GM21381 (cell line): ENCODE measurements around the gene CLECL1.
"Not testable (repeated sequence)": the region's sequence is repeated elsewhere in the genome, so short reads cannot be mapped to it uniquely, and the experiment has no call there.

Experiments
- ATAC-seq: cut with Tn5 transposase; IDR thresholded peaks from one replicate; pipeline ENCODE4 v1.9.1; 2021; ENCODE audit warnings: mild to moderate bottlenecking, moderate library complexity; ENCODE audit not compliant: unreplicated experiment

CLECL1 gene

DNA sequence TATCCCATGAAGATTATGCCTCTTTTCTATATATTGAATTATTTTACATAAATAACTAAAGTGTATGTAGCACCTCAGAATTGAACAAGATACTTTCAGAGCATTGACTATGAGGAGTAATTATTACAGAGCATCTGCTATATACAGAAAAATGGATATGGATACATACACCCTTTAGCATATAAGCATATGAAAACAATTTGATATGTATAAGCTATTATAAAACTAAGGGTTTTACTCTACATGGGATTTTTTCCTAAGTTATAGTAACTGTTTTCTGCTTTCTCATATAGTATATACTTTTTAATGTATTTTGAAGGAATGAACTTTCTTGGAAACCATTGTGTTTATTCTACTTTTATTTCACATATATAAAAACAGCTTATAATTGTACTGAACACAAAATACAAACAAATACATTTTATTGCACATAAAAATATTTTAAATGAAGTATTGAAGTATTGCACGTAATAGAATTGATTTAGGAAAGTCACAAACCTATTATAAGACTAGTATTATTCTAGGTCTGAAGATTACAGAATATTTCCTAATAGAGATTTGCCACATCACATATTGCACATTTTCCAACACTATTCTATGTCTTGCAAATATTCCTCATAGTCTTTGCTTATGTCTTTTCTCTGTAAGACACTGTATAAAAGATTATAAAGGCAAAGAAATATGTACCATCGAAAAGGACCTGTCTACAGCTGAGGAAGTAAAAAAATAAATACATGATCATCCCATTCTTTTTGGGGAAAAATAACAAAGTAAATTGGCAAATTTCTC, 19.4 kb upstream of the CLECL1 start:
- ATAC-seq, result no peak

DNA sequence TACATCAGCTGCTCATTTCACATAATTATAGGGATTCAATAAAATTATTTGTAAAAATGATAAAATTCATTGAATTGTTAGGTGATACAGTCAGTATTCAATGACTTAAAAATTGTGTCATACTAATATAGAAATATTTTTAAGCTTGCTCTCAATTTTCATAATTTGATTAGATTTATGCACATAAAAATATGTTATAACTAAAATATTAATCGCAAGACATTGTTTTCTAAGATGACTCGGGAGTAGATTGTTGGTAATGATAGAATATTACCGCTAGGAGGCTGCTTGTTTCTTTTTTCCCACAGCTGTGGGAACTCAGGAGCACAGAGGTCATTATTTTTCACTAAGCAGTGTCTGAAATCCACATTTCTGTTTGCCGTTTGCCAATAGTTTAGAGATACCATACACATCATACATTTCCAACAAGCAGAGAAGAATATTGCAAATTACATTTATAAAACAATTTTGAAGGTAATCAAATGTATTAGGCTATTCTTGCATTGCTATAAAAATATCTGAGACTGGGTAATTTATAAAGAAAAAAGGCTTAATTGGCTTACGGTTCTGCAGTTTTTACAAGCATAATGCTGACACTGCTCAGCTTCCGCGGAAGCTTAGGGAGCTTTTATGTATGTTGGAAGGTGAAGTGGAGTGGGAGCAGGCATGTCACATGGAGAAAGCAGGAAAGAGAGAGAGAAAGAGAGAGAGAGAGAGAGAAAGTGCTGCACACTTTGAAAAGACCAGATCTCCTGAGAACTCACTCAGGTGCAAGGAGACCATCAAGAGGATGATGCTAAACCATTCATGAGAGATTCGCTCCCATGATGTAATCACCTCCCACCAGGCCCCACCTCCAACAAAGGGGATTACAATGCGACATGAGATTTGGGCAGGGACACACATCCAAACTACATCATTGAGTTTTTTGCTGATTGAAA, 18.6 kb upstream of the CLECL1 start:
- no peak for ATAC-seq

DNA sequence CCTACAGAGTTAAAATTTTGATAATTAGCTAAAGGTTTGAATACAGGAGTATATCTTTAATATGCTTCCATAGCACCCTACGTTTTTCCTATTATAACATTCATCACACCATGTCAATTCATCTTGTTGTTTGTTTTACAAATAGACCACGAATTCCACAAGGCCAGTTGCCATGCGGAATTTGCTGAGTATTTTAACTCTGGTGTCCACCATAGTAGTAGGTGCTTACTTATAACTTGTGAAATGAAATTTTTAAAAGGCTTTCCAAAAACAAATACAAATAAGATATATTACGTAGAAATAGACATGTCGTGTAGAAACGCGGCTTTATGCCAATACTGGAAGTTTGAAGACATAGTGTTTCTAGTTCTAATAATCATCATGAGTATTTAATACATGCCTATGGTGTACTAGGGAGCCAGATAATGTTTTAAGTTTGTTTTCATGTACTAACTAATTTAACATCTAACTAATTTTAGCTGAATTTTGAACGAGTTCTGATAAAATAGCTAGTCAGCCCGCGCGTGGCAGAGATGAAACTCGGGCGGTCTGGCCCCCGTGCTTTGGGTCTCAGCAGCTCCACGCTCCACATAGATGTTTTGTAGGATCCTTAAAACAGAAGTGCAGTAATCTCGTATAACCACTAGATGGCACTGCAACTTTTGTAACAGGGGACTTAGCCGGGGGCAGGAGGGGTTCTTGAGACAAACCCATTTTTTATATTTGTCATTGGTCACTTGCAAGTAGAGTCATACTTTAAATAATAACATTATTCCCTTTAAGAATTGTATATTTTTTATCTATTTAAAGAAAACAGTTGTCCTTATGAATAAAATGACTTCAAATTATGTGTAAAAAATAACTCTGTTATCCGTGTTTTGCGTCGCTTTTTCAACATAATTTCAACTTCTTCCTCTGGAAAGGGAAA, 17.6 kb upstream of the CLECL1 start:
- ATAC-seq, result peak; percentile 45

DNA sequence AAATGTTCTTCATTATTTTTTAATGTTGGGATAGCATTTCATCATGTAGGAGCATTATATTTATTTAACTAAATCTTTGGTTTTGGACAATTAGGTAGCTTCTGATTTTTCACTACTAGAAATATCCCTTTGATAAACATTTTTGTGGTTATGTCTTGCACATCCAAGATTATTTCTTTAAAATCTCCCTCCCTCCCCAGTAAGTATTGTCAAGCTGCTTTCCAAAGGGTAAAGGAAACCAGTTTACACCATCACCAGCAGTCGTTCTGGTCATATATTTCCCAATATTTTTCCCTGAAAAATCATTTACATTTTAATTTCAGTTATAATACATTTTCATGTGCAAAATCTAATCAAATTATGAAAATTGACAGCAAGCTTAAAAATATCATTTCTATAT, 16.7 kb upstream of the CLECL1 start:
- no peak for ATAC-seq

DNA sequence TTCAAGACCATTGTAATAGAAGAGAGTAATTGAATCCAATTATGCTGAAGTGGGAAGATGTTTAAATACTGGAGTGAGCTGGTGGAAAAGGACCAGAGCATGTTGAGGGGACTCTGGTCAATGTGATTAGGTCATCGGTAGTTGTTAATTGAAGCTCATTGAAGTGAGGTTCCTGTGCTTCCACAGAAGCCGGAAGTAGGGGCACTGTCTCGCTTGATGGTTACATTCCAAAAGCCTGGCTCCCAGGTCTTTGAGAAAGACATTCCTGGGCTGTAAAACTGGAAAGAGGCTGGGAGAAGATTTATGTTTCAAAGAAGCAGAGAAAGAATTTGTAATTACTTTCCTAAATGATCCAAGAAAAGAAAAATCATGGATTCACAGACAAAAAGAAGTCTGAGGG, 12.3 kb upstream of the CLECL1 start:
- no peak for ATAC-seq

DNA sequence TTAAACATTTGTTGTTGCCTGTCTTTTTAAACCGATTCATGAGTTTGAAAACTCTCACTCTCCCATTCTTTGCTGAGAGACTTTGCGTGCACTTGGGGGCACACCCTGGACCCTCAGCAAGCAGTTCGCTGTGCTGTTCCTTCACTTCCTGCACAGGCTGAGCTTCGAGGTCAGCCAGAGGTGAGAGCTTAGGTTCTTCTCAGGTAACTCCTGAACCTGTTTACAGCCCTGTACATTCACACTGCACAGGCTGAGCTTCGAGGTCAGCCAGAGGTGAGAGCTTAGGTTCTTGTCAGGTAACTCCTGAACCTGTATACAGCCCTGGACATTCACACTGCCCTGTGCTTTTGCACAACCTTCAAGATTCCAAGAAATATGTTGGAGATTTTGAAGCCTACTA, 9.8 kb upstream of the CLECL1 start:
- ATAC-seq, result peak; percentile 41

DNA sequence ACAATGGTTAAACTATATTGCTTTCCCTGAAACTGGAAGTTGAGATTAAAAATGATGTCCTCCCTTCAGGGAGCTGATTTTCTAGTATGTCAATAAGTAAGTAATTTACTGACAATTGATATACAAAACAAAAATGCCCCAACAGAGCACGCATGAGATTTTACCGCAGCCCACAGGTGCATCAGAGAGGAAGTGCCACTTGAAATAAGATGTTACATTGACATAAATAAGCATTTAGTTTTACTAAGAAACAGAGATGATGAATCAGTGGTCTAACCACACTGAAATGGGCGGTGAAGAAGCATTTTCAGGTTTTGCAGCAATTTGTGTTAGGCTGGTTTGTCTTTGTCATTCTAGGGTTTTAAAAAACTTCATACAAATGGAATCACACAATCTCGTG, 8.8 kb upstream of the CLECL1 start:
- peak; percentile 69 for ATAC-seq

DNA sequence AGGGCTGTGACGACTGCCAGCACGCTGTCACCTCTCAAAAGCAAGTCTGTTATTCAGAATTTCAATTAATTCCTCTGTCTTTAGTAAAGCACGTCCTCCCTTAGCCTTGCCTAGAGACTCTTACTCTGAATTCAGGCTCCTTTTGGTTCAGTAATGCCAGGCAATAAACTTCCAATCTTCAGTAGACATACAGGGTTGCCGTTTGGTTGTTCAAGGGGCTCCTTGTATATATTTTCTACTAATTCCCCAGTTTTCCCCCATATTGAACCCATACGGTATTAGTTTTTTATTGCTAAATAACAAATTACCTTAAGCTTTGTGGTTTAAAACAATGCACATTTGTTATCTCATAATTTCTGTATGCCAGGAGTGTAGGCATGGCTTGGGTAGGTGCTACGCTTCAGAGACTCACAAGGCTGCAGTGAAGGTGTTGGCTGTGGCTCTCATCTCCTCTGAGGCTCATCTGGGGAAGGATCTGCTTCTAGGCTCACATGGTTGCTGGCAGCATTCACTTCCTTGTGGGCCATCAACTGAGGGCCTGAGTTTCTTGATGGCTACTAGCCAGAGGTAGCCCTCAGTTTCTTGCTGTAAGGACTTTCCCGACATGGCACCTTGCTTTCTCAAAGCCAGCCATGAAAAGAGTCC, 7.3 kb upstream of the CLECL1 start:
- ATAC-seq, result no peak

DNA sequence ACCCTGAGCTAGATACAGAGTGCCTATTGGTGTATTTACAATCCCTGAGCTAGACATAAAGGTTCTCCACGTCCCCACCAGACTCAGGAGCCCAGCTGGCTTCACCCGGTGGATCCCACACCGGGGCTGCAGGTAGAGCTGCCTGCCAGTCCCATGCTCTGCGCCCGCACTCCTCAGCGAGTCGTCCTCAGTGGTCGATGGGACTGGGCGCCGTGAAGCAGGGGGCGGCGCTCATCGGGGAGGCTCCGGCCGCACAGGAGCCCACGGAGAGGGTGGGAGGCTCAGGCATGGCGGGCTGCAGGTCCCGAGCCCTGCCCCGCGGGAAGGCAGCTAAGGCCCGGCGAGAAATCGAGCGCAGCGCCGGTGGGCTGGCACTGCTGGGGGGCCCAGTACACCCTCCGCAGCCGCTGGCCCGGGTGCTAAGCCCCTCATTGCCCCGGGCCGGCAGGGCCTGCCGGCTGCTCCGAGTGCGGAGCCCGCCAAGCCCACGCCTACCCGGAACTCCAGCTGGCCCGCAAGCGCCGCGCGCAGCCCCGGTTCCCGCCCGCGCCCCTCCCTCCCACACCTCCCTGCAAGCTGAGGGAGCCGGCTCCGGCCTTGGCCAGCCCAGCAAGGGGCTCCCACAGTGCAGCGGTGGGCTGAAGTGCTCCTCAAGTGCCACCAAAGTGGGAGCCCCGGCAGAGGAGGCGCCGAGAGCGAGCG, 6.7 kb upstream of the CLECL1 start:
- not testable (repeated sequence) for ATAC-seq

DNA sequence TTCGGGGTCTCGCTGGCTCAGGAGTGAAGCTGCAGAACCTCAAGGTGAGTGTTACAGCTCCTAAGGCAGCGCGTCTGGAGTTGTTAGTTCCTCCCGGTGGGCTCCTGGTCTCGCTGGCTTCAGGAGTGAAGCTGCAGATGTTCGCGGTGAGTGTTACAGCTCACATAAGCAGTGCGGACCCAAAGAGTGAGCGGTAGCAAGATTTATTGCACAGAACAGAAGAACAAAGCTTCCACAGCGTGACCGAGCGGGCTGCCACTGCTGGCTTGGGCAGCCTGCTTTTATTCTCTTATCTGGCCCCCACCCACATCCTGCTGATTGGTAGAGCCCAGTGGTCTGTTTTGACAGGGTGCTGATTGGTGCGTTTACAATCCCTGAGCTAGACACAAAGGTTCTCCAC, 6.0 kb upstream of the CLECL1 start:
- ATAC-seq, result not testable (repeated sequence)

DNA sequence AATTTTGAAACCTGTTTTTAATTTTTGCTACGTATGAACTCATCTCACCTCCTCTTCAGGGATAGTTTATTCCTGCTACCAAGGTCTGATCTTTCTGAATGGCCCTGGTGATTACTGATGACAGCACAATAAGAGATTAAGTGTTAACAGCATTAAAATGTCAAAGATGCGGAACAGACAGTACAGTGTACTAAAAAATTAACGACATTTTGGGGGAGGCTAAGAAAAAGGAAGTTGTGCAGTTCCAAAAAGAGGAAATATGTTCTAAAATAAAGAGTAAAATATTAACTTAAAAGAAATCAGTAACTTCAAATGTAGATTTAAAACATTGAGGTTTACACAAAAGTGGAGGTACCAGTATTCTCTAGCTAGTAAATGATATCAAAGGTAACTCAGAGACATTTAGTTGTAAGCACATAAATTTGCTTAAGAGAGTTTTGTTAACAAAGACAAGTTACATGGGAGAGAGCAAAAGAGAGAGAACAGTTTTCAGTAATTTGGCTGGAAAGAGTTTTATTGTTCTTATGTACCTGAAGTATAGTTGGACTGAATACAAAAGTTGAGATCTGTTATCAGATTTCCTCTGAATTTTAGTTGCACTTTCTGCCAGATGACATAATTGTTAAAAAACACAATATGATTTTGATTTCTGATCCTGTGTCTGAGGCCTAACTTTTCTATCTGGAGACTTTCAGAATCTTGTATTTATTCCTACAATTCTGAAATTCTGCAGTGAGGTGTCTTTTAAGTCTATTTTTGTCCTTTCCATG, 4.2 kb upstream of the CLECL1 start:
- ATAC-seq, result no peak

DNA sequence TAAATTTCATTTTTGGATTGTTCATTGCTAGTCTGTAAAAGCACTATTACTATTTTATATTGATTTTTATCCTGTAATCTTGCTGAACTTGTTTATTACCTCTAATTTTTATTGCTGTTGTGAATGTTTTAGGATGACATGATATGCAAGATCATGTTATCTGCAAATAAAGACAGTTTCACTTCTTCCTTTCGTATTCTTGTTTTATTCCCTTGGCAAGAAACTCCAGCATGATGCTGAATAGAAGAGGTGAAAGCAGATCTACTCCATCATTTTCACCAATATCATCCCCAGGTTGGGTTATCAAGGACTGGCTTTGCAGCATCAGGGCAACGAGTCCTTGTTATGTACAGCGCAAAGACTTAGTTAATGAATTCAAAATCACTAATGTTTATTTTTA, 2.7 kb upstream of the CLECL1 start:
- ATAC-seq, result no peak

DNA sequence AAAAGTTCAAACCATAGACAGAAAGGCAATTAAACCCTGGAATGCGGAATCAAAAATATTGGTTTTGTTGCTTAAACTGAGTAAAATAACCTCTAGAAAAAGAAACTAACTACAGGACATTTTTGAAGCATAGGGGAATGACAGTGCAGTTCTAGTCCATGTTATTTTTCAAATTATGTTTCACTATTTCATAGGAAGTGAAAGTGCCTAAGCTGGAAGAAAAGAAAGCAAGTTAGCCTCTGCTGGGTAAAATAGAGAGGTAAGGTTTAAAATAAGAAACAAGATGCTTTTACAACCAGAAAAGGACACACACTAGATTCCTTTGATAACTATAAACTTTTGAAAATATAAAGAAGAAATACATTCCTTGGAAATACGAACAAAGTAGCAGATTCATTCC, 1.1 kb downstream of the CLECL1 start:
- no peak for ATAC-seq

DNA sequence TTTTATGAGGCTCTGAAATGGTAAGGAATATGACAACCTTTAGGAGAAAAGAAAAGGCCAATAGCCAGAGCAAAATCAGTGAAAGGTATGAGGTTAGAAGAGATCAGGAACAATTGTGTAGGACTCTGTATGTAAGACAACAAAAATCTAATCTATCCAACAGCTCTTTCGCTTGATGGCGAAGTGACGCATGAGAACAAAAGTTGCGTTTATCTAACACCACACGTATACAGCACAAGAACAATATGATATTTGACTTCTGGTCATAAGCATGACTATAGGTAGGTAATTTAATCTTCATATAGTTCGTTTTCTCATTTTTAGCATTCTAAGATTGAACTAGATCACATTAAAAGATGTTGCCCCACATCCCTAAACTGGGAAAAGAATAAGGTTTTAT, 1.5 kb downstream of the CLECL1 start:
- no peak for ATAC-seq

DNA sequence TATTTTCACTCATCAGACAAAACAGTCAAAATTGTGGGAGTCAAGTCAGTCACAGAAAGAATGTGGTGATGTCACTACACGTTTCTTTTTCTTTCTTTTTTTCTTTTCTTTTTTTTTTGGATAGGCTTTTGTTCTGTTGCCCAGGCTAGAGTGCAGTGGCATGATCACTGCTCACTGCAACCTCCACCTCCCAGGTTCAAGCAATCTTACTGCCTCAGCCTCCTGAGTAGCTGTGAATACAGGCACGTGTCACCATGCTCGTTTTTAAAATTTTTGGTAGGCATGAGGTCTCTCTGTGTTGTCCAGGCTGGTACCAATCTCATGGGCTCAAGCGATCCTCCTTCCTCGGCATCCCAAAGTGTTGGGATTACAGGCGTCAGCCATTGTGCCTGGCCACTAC, 2.3 kb downstream of the CLECL1 start:
- no peak for ATAC-seq

DNA sequence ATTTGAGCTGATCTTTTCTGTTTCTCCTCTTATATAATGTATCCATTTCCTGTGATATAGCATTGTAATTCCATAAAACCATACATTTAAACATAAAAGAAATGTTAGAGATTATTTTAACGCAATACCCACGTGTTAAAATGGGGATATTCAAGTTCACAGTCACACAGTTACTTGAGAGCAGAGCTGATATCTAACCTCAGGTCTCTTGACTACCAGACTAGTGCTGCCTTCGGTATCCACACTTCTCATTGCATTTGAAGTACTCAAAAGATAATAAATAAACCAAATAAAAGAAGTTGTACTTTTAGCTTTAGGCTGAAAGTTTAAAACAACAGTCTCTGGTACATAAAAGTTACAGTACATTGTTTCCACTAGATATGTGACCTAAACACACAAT, 2.9 kb downstream of the CLECL1 start:
- ATAC-seq, result no peak

DNA sequence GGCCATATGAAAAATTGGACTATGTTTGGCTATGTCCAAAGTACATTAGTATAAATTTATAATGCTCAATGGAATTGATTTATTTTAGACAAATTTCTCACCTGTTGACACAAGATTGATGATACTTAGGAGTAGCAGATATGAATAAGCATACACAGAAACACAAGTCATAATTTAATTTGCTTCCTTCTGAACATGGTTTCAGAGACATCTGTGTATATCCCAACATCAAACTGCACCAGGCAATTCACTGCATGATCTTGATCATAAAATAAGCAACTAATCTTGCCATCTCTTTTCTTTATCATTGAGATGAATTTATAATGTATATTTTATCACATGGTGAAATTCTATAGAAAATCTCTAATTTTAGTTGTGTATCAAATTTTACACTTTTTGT, 3.8 kb downstream of the CLECL1 start:
- ATAC-seq, result no peak

DNA sequence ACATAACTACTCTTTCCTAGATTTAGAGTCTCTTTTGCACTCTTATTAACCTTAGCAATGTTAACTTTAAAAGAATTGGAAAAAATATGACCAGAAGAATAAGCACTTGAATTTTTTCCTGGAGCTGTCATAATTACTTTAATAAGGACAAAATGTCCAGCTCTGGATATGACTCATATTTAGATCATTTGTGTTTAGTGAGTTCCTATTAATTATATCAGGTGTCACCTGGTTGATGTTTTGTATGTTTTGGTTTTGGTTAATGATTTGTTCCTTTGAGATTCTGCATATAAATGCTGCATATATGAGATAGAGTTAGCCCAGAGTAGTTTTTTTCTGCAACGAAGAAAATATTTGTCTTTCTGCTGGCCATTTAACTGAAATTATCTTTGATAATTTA, 5.1 kb downstream of the CLECL1 start:
- no peak for ATAC-seq

DNA sequence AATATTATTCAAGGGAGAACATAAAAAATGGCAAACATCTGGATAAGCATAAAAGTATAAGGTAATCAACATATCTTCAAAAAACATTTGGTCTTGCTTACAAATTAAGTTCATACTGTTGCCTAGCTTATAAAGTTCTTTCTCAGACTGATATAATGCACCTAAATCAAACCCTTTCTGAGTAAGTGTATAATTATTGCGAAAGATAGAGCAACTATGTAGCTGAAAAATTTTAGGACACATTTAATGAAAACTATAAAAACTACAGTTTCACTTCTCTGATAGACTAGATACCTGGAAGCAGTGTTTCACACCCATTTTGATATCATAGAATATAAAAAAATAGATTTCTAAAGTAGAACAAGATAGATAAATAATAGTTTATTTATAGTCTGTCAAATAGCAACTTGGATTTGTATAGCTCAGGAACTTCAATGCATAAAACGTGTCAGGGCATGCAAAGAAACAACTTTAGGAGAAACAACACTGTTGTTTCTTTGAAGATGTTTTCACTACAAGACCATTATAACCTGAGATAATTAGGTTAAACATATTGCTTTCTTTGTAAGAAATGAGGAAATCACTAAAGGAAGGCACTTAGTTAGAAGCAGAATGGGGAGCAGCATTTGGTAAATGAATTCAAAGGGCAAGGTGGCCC, 7.6 kb downstream of the CLECL1 start:
- no peak for ATAC-seq
